Breast epithelium (tissue), 3 donors: Measurements from ENCODE around the gene PIR.

Source experiments
- CTCF ChIP-seq, 3 donors: fragments of 450-650 bp; IDR thresholded peaks; one replicate each; pipeline ENCODE4 v1.5.1; 2016 to 2017; ENCODE audit warnings: antibody characterized with exemption in 3 of 3, mild to moderate bottlenecking in 3 of 3, moderate library complexity in 3 of 3
- POLR2A ChIP-seq: fragments of 450-650 bp; IDR thresholded peaks from one replicate; pipeline ENCODE4 v1.6.1; 2016; ENCODE audit warnings: antibody characterized with exemption, mild to moderate bottlenecking, moderate library complexity

- TF ChIP-seq CTCF (IDR thresholded peaks at IDR 0.05) (no peak), POLR2A (no peak)
Measured at GRCh38 chrX:15495801-15496200, 2.7 kb upstream of the PIR start.
